Measurements from ENCODE around the gene LDLRAD4.
"Not testable (repeated sequence)": the region's sequence is repeated elsewhere in the genome, so short reads cannot be mapped to it uniquely, and the experiment has no call there.

Gene LDLRAD4

DNA sequence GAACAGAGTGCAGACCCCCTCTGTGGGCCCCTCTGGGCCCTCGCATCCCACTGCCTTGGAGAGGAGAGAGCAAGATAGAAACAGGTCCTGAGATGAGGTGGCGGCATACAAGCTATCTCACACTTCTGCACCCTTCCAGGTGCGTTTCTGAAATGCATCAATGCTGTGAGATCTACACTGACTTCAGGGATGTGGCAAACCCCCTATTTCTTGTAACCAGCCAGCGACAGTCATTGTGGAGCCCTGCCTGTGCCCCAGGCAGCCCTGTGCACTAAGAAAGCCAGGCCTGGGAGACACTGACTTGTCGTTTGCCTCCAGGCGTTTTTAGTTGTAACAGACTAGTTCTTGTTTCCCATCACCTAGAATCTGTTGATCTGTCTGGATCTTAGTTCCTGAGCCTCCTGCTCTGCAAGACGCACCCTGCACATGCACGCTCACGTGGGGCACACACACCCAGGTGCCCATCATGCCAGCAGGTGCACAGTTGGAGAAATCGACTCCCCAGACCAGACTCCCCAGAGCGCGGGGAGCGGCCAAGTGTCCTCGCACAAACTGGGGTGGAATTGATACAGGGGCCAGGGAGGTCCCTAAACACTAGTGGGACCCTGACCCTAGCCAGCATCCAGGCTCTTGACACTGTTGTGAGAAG lies 269.8 kb downstream of the LDLRAD4 start:
- no peaks in the 10 kb centered on the region for H3K27me3 ChIP-seq (ENCODE audit: control insufficient read depth, insufficient read depth, low read length)
- no peaks in the 10 kb centered on the region for H3K79me2 ChIP-seq
- no peak overlapping the region for H3K27ac ChIP-seq
- TF ChIP-seq, protein P1, sequence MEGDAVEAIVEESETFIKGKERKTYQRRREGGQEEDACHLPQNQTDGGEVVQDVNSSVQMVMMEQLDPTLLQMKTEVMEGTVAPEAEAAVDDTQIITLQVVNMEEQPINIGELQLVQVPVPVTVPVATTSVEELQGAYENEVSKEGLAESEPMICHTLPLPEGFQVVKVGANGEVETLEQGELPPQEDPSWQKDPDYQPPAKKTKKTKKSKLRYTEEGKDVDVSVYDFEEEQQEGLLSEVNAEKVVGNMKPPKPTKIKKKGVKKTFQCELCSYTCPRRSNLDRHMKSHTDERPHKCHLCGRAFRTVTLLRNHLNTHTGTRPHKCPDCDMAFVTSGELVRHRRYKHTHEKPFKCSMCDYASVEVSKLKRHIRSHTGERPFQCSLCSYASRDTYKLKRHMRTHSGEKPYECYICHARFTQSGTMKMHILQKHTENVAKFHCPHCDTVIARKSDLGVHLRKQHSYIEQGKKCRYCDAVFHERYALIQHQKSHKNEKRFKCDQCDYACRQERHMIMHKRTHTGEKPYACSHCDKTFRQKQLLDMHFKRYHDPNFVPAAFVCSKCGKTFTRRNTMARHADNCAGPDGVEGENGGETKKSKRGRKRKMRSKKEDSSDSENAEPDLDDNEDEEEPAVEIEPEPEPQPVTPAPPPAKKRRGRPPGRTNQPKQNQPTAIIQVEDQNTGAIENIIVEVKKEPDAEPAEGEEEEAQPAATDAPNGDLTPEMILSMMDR (IDR thresholded peaks at IDR 0.05) = no peak
- no peak overlapping the region for H3K4me3 ChIP-seq (ENCODE audit: low read depth, low read length)
- no peaks in the 10 kb centered on the region for H3K36me3 ChIP-seq (ENCODE audit: control insufficient read depth, insufficient read depth, low read length)
- no peaks in the 10 kb centered on the region for H3K9me3 ChIP-seq (ENCODE audit: control insufficient read depth, low read length)
- H3K9ac ChIP-seq = no peak overlapping the region
- no peaks in the 10 kb centered on the region for H3K4me1 ChIP-seq
- no peak overlapping the region for H3K4me2 ChIP-seq (ENCODE audit: low read length)
- H2AFZ ChIP-seq = no peak overlapping the region

DNA sequence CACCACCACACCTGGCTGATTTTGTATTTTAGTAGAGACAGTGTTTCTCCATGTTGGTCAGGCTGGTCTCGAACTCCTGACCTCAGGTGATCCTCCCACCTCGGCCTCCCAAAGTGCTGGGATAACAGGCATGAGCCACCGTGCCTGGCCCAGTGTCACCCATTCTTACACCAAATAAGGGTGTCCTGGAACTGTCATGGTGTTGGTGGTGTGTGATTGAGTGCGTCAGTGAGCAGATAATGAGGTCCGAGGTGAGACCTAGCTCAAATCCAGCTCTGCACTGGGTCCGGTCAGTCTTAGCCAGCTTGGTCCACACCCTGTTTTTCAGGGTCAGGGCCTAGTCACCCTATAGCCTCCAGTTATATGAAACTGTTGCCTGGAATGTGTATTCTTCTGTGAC lies 270.7 kb downstream of the LDLRAD4 start:
- H3K27me3 ChIP-seq (ENCODE audit: control insufficient read depth, insufficient read depth, low read length); H3K4me3 ChIP-seq (ENCODE audit: low read depth, low read length); H3K4me2 ChIP-seq (ENCODE audit: low read length); H3K79me2 ChIP-seq; H3K4me1 ChIP-seq; H2AFZ ChIP-seq; H3K9me3 ChIP-seq (ENCODE audit: control insufficient read depth, low read length); H3K36me3 ChIP-seq (ENCODE audit: control insufficient read depth, insufficient read depth, low read length); H3K27ac ChIP-seq; H3K9ac ChIP-seq: not testable (repeated sequence)

DNA sequence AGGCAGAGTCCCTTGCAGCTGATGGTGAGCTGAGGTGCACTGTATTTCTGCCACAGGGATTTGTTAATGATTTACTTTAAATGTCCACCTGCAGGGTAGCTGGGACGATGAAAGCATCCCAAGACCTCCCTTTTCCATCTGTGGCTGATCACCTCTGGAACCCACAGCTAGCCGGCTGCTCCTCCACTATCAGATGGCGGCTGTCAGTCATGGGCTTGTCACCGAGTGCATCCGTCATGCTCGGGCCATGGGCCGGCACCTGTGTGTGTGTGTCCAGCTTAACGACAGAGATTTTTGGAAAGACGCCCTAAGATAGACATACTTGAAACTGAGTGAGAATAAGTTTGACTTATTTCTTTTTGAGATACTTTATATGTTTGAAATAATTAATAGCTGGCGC lies 272.6 kb downstream of the LDLRAD4 start:
- Histone ChIP-seq H3K27me3 (ENCODE audit: control insufficient read depth, insufficient read depth, low read length) (no peaks in the 10 kb centered on the region), H3K27ac (no peak overlapping the region), H3K9me3 (ENCODE audit: control insufficient read depth, low read length) (no peaks in the 10 kb centered on the region), H3K4me1 (no peaks in the 10 kb centered on the region), H3K36me3 (ENCODE audit: control insufficient read depth, insufficient read depth, low read length) (no peaks in the 10 kb centered on the region), H3K79me2 (no peaks in the 10 kb centered on the region), H3K4me2 (ENCODE audit: low read length) (no peak overlapping the region), H3K9ac (no peak overlapping the region), H2AFZ (no peak overlapping the region), H3K4me3 (ENCODE audit: low read depth, low read length) (no peak overlapping the region)
- TF ChIP-seq, protein P1 (IDR thresholded peaks at IDR 0.05) = no peak

DNA sequence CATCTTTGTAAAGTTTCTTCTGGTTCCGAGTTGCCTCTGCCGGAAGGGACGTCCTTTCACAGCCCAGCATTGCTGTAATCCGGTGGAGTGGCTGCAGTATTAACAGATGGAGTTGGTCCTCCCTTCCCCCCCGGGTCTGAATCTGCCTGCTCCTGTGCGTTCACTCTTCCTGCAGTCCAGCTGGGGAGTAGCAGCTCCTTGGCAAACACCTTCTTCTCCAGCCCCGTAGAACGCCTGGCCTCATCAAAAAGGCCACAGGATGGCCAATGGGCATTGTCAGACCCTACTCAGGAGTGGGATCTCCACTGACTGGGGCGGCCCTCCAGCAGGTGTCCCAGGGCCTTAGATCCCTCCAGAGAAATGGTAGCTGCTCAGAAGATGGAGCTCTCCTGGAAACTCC lies 273.8 kb downstream of the LDLRAD4 start:
- Histone ChIP-seq H3K27ac (no peak overlapping the region), H2AFZ (no peak overlapping the region), H3K36me3 (ENCODE audit: control insufficient read depth, insufficient read depth, low read length) (no peaks in the 10 kb centered on the region), H3K9ac (no peak overlapping the region), H3K9me3 (ENCODE audit: control insufficient read depth, low read length) (no peaks in the 10 kb centered on the region), H3K4me1 (no peaks in the 10 kb centered on the region), H3K79me2 (no peaks in the 10 kb centered on the region), H3K4me2 (ENCODE audit: low read length) (no peak overlapping the region), H3K4me3 (ENCODE audit: low read depth, low read length) (no peak overlapping the region), H3K27me3 (ENCODE audit: control insufficient read depth, insufficient read depth, low read length) (no peaks in the 10 kb centered on the region)
- TF ChIP-seq, protein P1 (IDR thresholded peaks at IDR 0.05) = no peak

DNA sequence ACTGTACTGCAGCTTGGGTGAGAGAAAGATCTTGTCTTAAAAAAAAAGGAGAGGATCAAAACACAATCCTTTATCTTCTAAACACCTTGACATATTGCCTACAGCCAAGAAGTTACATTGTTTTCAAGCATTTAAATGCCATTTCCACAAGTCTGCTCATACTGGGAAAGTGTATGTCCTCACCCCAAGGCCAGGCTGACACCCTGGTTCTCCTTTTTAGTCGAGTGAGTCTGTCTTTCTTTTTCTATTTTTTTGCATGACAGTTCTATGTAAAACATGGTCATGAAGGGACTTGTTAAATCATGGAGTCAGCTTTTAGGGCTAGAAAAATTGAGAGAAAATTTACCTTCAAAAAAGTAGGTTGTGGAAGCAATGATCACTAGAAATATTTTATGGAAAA lies 274.5 kb downstream of the LDLRAD4 start:
- H2AFZ ChIP-seq = no peak overlapping the region
- H3K4me1 ChIP-seq = no peaks in the 10 kb centered on the region
- no peak overlapping the region for H3K9ac ChIP-seq
- H3K4me3 ChIP-seq (ENCODE audit: low read depth, low read length) = no peak overlapping the region
- no peaks in the 10 kb centered on the region for H3K27me3 ChIP-seq (ENCODE audit: control insufficient read depth, insufficient read depth, low read length)
- H3K27ac ChIP-seq = no peak overlapping the region
- H3K4me2 ChIP-seq (ENCODE audit: low read length) = no peak overlapping the region
- TF ChIP-seq, protein P1 (IDR thresholded peaks at IDR 0.05) = no peak
- no peaks in the 10 kb centered on the region for H3K79me2 ChIP-seq
- no peaks in the 10 kb centered on the region for H3K9me3 ChIP-seq (ENCODE audit: control insufficient read depth, low read length)
- H3K36me3 ChIP-seq (ENCODE audit: control insufficient read depth, insufficient read depth, low read length) = no peaks in the 10 kb centered on the region
